SIG-M5 treated with dmso at 0.1 percent for 504 hours (cell line): ENCODE data around the gene FREM1.
"Not testable (repeated sequence)": the region's sequence is repeated elsewhere in the genome, so short reads cannot be mapped to it uniquely, and the experiment has no call there.

Source experiments
- DNase-seq: peaks from one replicate; lab custom pipeline; 2025; ENCODE audit not compliant: unreplicated experiment; lab: John Stamatoyannopoulos, UW

Gene FREM1

GRCh38 chr9:14909961-14910805, at the start of gene FREM1:
TSS of gene FREM1 (minus strand) at chr9:14910428. CDS start at chr9:14868977, 41,451 bp downstream.
- DNase-seq = no peak

DNA sequence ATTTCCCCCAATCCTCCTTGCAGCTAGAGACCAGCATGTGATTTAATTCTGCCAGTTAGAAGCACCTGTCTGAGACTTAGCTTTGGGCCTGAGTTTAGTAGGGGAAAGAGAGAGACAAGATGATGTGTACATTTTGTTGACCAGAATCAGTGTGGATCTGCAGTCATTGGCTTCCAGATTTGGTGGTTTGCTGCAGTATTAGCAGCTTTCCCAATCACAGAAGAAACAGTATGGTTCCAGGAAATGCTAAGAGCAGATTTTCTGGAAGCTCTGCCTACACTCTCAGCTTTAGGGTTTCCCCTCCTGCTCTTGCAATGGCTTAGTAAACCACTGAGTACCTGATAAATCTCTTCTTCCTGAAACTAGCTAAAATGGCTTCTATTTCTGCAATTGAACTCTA, 48.8 kb upstream of the FREM1 start:
- DNase-seq = no peak

DNA sequence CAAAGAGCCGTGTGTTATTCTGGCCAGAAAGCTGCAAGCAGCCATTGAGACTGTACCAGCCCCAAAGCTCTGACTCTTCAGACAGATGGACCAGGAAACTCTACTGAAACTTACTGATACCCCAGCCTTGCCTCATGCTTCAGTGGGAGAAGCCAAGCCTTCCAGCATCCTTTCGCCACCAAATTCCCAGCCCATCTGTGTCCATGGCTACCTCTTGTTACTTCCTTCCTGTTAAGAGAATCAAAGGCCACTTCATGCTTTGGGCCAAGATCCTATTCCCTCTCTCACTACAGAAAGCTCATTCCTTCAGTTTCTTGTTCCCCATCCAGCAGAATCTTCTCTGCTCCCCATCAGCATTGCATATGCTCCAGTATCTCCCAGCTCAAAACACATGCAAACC, 46.9 kb upstream of the FREM1 start:
- DNase-seq = no peak

DNA sequence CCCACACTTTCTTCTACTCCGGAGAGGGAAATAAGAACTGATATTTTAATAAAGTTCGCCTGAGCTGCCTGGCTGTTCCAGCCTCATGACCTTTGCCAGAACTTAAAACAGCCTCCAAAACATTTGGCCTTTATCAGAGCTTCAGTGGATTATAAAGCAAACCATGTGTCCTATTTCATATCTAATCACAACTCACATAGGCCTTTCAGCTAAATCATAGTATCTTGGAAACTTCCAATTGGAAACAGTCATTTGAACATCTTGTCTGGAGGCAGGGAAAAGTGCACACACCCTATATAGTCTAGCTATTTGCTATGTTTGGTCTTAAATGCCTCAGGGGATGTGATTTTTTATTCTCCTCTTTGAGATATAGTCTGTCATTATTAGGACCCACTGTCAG, 46.0 kb upstream of the FREM1 start:
- no peak for DNase-seq

GRCh38 chr9:14945351-14945750, 35.1 kb upstream of the FREM1 start:
- no peak for DNase-seq

GRCh38 chr9:14941501-14942405, 31.5 kb upstream of the FREM1 start:
- no peak for DNase-seq

DNA sequence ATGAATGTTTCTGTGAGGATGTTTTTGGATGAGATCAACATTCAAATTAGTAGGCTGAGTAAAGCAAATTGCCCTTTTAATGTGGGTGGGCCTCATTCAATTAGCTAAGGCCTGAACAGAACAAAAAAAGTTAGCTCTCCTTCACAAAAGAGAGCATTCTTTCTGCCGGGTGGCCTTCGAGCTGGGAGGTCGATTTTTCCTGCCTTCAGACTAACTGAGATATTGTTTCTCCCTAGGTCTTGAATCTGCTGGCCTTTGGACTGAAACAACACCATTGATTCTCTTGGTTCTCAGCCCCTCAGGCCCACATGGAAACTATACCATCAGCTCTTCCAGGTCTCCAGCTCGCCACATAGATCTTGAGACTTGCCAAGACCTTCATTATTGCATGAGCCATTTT, 29.1 kb upstream of the FREM1 start:
- DNase-seq = no peak

GRCh38 chr9:14937216-14937615, 27.0 kb upstream of the FREM1 start:
- no peak for DNase-seq

DNA sequence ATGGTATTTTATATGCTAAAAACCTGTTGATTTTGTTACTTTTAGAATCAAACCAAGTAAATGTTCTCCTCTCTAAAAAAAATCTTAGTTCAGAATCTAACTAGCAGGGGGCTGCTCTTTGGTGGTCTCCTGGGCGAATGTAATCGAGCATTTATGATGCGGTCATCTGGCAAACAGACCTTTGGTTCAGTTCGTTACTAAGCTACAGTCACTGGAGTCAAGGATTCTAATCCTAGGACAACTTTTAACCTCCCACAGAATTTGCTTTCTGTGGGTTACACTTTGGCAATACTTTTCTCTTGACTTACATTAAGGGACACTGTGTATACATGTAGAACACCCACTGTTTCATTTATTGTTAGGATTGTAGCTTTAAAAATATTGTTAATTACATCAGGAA, 26.3 kb upstream of the FREM1 start:
- DNase-seq = no peak

DNA sequence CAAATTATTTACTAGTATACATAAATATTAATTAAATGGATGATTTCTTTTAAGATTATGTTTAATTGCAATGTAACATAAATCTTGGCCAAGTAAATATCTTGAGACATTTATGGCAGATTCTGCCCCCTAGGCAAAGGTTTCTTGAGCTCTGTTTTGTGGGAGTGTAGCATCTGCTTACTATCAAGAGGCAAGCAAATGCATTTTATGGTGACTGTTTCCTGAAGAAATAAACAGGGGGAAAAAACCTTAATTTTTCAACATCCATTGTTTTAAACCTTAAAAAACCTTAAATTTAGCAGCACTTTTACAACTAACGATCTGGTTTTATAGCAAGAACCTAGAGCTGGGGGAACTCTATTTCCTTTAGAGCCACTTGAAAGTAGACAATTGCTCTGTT, 25.7 kb upstream of the FREM1 start:
- DNase-seq = no peak

- no peak for DNase-seq
These were observed 25.0 kb upstream of the FREM1 start for GRCh38 chr9:14935106-14935751.

DNA sequence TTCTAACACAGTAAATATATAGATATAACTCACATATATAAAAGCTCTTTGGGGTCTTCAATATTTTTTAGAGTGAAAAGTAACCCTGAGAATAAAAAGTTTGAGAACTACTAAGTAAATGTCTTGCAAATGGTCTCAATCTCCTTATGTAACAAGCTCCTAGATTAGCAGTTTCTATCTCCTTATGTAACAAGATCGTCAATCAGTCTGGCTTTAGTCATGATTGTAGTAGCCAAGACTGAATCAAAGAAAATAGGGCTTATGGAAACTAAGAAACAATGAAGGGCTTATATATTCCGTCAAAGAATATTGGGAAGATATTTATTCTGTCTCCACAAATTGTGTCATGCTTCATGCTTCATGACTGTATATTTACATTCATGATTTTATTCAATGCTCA, 22.4 kb upstream of the FREM1 start:
- no peak for DNase-seq

DNA sequence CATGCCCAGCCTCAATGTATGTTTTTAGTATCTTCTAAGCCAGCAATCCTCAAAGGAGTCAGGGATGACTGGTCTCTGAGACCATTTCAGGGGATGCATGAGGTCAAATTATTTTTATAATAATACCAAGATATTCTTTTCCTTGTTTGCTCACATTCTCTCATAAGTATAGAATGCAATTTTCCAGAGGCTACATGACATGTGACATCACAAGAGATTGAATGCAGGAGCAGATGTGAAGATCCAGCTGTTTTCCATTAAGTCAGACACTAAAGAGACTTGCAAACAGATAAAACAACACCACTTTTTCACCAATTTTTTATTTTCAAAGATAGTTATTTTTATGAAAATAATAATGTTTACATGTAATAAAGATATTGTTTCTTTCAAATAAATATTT, 22.0 kb upstream of the FREM1 start:
- no peak for DNase-seq

DNA sequence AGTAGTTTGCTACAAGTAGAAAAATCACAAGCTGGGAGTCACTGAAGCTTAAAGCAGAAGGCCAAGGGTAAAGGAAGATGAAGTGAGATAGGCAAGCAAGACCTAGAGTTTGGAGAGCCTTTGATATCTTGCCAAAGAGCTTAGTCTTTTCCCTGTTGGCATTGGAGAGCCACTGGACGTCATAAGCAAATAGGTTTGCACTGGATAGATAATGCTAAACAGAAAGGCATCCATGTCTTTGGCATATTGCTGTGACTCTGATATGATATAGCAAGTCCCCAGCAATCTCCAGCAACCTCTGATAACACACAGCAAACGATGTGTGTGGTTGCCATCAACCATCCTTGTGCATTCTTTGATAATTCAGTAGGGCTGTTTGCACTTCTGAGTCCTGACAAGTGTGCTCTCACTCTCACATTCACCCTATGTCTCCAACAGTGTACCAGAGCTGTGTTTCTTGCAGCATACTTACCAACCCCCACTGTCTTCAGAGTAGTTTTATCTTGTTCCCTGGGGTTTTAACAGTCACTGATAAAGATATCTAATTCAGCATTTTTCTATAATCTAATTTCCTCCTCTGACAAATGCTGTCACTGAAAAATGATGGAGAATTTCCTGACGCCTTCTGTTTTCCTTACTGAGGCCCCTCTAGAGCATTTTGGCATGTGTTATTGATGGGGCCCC, 16.9 kb upstream of the FREM1 start:
- no peak for DNase-seq

GRCh38 chr9:14924230-14925219, 14.3 kb upstream of the FREM1 start:
- DNase-seq = no peak

DNA sequence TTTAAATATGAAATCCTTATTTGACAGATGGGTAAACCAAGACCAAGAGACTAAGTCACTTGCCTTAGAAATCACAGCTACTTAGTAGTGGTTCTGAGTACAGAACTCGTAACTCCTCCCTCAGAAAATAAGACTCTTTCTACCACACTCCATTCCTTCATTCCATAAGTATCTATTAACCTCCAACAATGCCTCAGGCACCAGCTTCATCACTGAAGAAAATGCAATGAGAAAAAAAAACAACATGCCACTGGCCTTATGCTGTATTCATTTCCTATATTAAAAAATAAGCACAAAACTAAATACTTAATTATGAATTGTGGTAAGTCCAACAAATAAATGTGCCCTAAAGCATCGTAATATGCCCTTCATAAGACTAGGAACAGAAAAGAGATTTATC, 13.5 kb upstream of the FREM1 start:
- no peak for DNase-seq

GRCh38 chr9:14920805-14921204, 10.6 kb upstream of the FREM1 start:
- not testable (repeated sequence) for DNase-seq

GRCh38 chr9:14913366-14913765, 3.1 kb upstream of the FREM1 start:
- DNase-seq = no peak

GRCh38 chr9:14912859-14913258, 2.6 kb upstream of the FREM1 start:
- DNase-seq = no peak

- no peak for DNase-seq
These were observed 818 bp upstream of the FREM1 start for GRCh38 chr9:14911046-14911445.
